Tongue (tissue), 3 donors: ENCODE measurements around the gene FAM25A. TPM values are rescaled to one million over a fixed set of nuclear protein-coding genes. Genes with fewer than 3 reads are reported as not detected.

Experiments used
- DNase-seq: peaks from one replicate; pipeline ENCODE4 v3.0.0-alpha.2; 2015
- small RNA-seq: library from RNA; depleted of rRNA; stranded (forward); fragments of <200 nt; gene quantifications from one replicate; pipeline ENCODE3, GENCODE V24; 2014; ENCODE audit warnings: low replicate concordance
- total RNA-seq: library from RNA; depleted of rRNA; stranded (reverse); fragments of >200 nt; gene quantifications from one replicate; pipeline ENCODE4 v1.2.3, GENCODE V29; 2014

FAM25A gene
- total RNA-seq, 1 donor from 2014 or later: 25.8 TPM

DNA sequence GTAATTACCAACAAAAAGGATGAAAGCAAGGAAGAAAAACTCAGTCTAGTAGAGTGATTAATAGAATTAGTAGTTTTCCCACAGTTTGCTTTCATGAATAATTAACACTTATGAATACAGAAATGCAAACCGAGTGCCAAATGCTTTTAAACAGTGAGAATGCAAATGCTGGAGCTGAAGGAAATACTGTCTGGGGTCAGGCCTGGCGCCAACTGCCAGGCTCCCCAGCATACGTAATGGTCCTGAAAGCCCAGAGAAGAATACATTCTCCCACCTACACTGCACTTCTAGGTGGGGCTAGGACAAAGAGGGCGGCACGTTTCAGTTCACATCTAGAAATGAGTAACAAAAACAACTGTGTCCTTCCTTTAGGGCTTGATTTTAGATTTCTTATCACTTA is 44.6 kb downstream of the FAM25A start:
- no peak for DNase-seq

DNA sequence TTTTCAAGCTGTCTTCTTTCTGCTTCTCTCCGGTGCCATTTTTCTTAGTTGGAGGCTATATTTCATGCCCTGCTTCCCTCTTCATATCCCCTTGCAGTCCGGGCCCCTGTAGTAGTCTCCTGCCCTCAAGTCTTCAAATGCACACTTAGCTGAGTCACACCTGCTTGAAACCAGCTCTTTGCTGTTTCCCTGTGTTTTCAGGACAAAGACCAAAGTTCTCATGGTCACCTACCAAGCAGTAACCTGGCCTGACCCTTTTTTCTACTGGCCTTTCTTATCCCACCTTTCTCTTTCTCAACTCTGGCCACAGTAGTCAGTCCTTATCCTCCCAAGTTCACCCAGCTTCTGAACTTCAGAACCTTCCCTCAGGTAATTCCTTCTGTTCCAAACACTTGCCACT is 46.1 kb downstream of the FAM25A start:
- DNase-seq: no peak

DNA sequence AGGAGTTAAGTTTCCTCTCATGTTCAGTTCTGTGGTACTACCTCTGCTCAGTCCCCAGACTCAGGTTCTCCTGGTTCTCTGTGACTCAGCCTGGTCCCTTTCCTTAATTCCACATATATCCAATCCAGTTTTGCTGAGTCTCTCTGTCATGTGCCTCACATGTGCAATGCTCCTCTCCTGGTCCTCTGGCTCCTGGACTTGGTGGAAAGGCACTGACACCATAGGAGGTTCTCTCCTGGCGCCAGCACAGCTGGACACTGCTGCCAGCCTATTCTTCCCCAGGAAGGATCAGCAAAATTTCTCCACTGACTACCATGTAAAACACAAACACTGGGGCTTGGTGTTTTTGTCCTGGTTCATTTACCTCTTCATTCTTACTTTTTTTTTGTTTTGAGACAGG is 46.8 kb downstream of the FAM25A start:
- no peak for DNase-seq

DNA sequence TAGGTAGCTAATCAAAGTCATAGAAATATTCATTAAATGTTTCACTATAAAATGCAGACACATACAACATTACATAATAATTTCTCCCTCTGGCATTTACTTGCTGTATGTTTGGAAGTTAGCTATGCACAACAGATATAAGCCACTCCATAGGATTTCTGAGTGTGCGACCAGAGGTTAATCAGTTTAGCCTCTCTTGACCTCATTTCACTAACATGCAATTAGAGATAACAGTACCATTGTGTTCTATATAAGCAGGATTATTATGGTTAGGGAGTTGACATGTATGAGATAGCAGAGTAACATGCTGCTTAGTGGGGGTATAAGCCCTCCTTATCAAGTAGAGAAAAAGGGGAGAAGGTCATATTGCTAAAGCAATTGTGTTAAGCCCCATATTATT is 48.2 kb downstream of the FAM25A start:
- no peak for DNase-seq

DNA sequence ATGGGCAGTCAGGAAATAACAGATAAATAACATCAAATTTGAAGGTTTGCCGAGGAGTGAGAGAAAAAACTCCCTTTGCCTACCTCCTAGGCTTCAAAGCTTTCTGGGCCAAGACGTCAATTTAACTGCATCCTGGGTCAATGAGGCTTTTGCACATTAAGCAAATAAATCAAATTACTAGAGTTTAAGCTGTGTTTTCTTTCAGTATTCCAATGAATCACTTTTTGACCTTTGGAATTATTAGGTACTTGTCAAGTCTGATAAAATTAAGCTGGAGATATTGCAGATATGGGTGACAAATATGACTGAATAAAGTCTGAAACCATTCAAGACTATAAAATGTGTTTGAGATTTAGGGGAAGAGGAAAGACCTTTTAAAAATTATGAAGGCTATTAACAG is 52.4 kb downstream of the FAM25A start:
- no peak for DNase-seq

Small RNA genes lying within 50 kb of the gene (small RNA-seq; reads per million reads assigned to genes)
- gene AL136982.5 (not detected), gene BMS1P3 (not detected), gene FAM25A (not detected), gene RNU6-529P (not detected)

Other genes with a start within 250 kb of the FAM25A start
- 53.6 TPM for gene MMRN2, start 62.7 kb upstream of the FAM25A start, total RNA-seq
- gene SNCG, start 61.7 kb upstream of the FAM25A start, total RNA-seq: 1.6 TPM
- 13.2 TPM for gene ADIRF, start 51.8 kb upstream of the FAM25A start, total RNA-seq
- 144 TPM for gene GLUD1, start 74.5 kb downstream of the FAM25A start, total RNA-seq
- gene SHLD2, start 74.9 kb downstream of the FAM25A start, total RNA-seq: 40.9 TPM
- gene NUTM2A, start 205.2 kb downstream of the FAM25A start, total RNA-seq: 2.1 TPM